NOMO-1 treated with dmso at 0.1 percent for 144 hours (cell line): Measurements from ENCODE around the gene COL20A1.

Source experiments
- DNase-seq: peaks from one replicate; lab custom pipeline; 2025; ENCODE audit not compliant: unreplicated experiment; lab: John Stamatoyannopoulos, UW

The COL20A1 gene

DNA sequence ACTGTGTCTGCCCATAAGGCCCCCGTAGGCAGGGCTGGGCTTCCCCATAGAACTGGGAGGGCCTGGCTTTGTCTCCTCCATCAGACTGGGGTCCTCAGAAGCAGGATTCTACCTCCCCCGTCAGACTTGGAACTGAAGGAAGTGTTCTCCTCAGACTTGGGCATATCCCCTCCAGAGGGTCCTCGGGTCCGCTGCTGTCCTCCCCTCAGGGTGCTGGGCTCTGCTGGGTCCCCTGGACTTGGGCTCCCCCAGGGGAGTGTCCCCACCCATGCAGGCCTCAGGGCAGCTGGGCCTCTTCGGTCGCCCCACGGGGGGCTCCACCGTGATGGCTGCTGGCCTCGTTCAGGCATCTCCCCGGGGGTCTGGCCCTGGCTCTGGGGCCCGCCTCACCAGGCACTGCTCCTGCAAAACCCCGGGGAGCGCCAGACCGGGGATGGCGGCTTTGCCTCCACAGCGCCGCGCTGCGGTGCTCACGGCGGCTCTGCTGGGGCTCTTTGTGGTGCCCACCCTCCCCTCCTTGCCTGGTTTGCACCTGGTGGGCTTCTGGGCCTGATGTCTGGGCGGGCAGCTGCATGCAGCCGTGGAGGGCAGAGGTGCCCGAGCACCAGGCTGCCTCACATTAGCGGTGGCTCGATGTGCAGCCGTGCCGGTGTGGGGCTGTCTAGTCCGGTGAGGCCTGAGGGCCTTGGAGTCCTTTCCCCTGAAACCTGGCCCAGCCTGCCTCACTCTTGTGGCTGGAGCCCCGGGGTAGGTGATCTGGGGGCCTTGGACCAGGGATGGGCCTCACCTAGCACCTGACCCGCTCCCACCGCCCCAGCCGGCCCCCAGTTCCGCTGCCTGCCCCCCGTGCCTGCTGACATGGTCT is 13.9 kb downstream of the COL20A1 start:
- DNase-seq, result no peak

DNA sequence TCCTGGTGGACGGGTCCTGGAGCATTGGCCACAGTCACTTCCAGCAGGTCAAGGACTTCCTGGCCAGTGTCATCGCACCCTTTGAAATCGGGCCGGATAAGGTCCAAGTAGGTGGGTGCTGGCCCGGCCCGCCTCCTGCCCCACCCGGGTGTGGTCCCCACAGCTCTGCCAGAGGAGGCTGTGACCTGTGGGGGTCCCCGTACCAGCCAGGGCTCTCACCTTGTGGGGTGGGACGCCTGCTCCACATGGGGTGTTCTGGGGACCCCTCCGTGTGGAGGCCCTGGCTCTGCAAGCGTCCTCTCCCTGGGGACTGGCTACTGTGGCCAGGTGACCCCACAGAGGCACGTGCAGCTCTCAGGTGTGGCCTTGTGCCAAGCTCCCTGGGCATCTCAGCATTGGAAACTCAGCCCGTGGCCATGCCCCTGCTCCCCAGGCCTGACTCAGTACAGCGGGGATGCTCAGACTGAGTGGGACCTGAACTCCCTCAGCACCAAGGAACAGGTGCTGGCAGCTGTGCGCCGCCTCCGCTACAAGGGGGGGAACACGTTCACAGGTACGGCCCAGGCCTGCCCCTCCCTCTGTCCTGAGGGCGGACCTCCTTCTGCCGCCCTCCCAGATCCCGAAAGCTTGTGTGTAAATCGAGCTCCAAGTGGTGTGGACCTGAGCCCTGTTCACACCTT is 14.7 kb downstream of the COL20A1 start:
- no peak for DNase-seq

DNA sequence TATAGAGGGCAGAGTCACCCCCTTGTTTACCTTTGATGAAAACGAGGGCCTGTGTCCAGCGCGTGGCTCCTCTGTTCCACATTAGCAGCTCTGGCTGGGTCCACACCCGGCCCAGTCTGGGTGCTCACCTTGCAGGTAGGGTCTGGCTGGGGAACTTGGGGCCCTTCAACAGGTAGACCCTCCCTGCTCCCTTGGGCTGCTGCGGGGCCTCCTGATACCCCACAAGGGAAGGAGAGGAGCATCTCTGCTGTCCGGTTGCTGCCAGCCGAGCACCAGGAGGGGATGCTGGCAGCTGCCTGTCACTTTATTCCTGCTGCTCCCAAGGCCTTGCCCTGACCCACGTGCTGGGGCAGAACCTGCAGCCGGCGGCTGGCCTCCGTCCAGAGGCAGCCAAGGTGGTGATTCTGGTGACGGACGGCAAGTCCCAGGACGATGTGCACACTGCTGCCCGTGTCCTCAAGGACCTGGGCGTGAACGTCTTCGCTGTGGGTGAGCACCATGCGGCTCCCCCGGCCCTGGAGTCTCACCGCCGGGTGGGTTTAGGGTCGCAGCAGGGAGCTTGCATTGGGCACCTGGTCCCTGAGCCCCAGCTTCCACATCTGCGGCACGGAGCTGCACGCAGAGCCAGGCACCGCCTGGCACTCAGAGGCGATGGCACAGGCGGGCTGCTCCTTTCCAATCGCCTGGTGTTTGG is 15.4 kb downstream of the COL20A1 start:
- DNase-seq, result no peak

DNA sequence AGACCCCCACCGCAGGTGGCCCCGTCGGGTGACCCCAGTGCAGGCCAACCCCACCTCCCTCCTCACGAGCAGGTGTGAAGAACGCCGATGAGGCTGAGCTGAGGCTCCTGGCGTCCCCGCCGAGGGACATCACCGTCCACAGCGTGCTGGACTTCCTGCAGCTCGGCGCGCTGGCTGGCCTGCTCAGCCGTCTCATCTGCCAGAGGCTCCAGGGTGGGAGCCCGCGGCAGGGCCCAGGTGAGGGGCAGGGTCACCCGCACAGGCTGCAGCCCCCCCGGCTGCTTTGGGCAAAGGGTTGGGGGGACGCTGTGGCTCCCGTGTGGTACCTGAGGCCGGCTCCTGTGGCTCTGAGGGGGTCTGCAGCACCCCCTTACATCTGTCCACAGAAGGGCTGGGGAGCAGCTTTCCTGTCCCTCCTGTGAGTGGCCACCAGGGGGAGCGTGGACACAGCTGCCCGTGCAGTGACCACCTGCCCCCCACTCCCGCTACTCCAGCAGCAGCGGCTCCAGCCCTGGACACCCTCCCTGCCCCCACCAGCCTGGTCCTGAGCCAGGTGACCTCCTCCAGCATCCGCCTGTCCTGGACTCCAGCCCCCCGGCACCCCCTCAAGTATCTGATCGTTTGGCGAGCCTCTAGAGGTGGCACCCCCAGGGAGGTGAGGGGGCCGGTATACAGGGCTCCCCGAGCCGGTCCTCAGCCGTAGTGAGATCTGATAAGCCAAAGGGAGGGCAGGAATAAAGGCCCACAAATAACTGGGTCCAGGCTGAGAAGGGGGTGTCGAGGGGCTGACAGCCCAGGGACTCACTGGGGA is 16.5 kb downstream of the COL20A1 start:
- no peak for DNase-seq

DNA sequence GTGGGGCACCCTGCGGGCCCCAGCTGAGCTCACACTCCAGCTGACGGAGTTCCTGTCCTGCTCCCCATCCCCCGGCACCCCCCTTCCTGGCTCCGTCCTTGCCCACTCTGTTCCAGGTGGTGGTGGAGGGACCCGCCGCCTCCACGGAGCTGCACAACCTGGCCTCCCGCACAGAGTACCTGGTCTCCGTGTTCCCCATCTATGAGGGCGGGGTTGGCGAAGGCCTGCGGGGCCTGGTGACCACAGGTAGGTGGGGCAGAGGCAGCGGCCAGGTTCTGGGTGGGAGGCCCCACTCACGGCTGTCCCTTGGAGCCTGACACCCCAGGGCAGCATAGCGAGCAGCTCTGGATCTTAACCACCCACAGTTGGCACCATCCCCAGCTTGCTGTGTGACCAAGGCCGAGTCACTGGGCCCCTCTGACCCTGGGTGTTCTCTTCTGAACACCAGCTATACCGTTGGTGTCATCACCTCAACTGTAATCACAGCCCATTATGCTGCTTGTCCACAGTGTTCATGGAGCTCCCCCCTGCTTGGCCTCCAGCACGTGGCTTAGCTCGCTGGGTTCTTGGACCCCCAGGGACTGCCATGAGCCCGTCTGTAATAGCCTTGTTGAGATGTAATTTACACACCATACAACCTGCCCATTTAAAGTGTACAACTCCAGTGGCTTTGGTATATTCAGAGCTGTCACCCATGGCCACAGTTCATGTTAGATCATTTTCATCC is 17.4 kb downstream of the COL20A1 start:
- DNase-seq, result no peak

DNA sequence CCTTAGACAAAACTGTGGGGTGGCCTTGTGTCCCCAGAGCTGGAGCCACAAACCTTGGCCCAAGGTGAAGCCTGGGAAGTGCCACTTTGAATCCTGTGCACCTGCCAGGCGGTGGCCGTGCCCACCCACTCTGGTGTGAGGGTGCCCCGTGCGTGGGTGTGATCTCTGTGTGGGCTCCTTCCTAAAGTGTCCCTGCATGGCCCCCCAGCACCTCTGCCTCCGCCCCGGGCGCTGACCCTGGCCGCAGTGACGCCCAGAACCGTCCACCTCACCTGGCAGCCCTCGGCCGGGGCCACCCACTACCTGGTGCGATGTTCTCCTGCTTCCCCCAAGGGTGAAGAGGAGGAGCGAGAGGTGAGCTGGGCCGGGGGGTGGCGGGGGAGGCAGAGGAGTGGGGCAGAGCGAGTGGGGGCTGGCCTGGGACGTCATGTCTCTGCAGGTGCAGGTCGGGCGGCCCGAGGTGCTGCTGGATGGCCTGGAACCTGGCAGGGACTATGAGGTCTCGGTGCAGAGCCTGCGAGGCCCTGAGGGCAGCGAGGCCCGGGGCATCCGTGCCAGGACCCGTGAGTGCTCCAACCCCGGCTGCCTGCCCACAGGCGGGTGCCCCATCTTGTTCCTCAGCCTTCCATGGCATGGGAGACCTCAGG is 18.3 kb downstream of the COL20A1 start:
- no peak for DNase-seq

DNA sequence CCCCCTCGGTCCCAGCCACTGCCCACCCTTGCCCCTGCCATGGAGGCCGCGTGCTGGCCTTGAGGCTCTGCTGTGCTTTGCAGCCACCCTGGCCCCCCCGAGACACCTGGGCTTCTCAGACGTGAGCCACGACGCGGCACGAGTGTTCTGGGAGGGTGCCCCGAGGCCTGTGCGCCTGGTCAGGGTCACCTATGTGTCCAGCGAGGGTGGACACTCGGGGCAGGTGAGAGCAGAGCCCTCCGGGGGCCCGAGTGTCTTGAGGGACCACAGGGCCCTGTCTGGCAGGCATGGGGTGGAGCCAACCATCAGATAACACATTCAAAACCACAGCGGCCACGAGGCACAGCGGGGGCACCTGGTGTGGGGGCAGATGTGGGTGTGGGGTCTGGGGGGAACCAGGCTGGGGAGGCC is 18.9 kb downstream of the COL20A1 start:
- no peak for DNase-seq

DNA sequence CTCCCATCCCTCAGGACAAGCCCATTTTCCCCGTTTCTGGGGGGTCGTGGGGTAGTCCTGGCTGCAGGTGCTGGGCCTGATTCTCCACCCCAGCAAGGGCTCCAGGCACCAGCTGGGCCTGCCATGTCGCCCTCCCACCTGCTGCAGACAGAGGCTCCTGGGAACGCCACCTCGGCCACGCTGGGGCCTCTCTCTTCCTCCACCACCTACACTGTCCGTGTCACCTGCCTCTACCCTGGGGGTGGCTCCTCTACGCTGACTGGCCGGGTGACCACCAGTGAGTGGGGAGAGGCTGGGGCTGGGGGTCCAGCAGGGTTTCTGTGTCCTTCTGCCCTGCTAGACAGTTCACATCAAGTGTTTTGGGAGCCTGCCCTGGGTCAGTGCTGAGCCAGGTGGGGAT is 19.3 kb downstream of the COL20A1 start:
- no peak for DNase-seq

DNA sequence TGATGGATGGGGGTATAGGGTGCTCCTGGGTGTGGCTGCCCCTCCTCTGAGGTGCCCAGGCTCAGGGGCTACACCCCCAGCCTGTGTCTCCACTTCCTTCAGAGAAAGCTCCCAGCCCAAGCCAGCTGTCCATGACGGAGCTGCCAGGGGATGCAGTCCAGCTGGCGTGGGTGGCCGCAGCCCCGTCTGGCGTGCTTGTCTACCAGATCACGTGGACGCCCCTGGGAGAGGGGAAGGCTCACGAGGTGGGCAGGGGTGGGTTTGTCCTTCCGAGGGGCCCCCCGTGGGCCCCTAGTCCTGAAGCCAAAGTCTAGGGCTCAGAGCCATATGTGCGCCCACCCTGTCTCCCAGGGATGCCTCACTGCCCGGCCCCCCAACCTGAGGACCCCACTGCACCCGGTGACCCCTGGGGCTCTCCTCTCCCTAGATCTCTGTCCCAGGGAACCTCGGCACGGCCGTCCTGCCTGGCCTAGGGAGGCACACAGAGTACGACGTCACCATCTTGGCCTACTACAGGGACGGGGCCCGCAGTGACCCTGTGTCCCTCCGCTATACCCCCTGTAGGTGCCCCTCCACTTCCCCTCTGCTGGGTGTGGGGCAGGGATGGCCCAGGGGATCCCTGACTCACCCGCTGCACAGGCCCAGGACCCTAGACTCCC is 19.8 kb downstream of the COL20A1 start:
- no peak for DNase-seq

DNA sequence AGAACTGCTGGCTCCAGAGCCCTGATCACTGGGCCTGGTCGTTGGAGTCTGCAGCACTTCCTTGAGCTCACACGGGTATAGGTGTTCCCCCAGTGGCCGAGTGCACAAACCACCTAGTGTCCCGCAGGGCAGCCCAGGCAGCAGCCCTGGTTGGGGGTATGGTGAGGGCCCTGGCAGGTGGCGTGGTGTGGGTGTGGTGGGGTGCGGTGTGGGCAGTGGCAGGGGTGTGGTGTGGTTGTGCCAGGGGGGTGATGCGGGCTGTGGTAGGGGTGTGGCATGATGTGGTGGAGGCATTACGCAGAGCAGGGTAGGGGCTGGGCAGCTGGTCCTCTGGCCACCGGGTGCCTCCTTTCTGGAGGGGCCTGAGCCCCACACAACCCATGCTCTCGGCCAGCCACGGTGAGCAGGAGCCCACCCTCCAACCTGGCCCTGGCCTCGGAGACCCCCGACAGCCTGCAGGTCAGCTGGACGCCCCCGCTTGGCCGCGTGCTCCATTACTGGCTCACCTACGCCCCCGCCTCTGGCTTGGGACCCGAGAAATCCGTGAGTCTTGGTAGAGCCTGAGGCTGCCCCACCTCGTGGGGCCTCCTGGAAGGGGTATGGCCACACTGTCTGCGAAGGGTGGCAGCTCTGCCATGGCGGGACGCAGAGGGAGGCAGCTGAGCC is 20.5 kb downstream of the COL20A1 start:
- no peak for DNase-seq

DNA sequence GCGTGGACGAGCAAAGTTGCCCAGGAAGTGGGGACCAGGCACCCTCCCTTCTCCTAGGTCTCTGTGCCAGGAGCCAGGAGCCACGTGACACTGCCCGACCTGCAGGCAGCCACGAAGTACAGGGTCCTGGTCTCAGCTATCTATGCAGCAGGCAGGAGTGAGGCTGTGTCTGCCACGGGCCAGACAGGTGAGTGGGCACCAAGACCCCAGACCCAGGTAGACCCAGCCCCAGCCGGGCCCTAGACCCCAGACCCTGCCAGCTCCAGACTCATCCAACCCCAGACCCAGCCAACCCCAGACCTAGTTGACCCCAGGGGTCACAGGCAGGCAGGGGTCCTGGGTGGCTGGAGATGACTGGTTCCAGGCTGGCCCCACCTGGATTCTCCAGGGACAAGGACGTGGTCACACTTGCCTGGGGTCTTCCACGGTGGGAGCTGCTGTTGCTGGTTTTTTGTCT is 21.1 kb downstream of the COL20A1 start:
- DNase-seq, result no peak

DNA sequence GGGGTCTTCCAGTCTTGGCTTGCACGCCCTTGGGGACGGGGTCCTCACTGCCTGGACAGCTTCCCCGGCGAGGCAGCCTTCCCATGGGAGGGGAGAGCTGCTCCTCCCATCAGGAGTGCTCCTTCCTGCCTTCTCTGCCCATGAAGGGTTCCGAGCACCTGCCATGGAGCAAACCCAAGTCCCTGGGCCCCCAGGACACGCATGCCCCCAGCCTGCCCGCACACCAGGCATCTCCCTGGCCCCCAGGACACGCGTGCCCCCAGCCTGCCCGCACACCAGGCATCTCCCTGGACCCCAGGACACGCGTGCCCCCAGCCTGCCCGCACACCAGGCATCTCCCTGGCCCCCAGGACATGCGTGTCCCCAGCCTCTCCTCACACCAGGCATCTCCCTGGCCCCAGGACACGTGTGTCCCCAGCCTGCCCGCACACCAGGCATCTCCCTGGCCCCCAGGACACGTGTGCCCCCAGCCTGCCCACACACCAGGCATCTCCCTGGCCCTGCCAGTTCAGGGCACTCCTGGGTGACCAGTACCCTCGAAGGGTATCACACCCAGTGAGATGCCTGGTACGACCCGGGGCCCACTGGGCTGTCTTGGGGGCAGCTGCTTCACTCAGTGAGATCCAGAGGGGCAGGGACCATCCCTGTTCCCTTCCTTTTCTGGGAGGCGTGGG is 21.7 kb downstream of the COL20A1 start:
- DNase-seq, result no peak

DNA sequence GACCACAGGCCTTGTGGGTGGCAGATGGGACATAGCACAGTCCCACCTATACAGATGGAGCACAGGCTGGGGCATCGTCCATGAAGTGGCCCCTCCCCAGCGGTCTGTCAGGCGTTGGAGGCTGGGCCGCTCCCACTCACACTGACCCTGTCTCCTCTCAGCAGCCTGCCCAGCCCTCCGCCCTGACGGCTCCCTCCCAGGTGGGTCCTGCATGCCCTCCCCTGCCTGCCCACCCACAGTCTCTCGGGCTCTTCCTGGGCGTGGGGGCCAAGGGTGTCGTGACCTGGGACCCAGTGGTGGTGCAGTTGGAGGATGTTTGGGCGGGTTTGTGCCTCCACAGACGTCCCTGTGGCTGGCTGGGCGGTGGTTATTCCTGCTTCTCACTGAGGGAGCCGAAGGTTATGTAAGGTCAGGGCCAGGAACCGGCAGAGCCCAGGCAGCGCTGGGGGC is 22.3 kb downstream of the COL20A1 start:
- DNase-seq, result no peak

DNA sequence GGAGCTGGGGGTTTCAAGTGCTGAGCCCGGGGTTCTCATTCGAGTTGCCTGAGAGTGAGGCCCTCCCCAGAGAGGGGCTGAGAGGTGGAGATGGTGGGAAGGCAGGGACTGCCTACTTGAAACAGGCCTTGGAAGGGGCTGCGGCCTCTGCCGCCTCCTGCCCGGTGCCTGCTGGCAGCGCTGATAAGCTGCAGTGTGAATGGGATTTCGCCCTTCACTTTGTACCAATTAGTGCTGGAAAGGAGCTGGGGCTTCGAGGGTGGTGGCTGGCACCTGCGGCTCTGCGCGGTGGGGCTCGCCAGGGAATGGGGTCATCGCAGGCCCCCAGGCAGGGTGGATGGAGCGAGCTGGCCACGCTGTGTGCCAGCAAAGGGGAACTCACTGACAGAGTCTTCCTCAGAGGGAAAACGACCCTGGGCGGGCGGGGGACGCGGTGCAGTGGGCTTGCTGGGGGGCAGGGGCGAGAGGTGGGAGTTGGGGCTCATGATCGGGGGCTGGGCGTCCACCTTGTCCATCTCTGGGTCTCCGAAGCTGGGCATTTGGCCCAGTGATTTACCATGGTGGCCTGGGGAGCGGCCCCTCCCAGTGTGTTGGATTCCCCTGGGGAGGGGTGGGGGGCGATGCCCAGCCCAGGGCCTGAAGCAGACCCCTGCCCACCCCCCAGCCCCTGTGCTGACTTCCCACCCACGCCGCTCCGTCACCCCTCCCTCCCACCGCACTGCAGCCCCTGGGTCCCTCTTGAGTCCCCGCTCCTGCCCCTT is 22.9 kb downstream of the COL20A1 start:
- DNase-seq, result no peak

DNA sequence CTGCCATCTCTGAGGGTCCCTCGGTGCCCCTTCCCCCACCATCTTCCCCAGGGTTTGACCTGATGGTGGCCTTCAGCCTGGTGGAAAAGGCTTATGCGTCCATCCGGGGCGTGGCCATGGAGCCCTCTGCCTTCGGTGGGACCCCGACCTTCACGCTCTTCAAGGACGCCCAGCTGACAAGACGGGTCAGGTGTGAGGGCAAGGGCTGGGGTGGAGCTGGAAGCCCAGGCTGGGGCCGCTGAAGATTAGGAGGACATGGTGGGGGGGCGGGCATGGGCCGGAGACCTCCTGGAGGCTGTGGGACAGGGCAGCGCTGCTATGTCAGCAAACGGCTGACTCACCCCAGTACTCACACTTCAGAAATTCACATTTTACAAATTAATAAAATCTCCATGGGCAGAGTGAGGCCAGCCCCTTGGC is 23.5 kb downstream of the COL20A1 start:
- no peak for DNase-seq

DNA sequence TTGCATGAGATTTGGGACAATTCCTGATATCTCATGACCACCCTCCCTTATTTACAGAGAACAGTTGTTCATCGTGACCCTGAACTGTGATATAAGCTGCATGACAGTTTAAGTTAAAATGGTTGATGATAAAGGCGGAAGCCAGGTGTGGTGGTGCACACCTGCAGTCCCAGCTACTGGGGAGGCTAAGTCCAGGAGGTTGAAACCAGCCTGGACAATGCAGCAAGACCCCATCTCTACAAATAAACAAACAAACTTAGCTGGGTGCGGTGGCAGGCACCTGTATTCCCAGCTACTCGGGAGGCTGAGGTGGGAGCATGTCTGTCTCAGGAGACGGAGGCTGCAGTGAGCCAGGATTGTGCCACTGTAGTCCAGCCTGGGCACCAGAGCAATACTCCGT is 24.1 kb downstream of the COL20A1 start:
- no peak for DNase-seq

DNA sequence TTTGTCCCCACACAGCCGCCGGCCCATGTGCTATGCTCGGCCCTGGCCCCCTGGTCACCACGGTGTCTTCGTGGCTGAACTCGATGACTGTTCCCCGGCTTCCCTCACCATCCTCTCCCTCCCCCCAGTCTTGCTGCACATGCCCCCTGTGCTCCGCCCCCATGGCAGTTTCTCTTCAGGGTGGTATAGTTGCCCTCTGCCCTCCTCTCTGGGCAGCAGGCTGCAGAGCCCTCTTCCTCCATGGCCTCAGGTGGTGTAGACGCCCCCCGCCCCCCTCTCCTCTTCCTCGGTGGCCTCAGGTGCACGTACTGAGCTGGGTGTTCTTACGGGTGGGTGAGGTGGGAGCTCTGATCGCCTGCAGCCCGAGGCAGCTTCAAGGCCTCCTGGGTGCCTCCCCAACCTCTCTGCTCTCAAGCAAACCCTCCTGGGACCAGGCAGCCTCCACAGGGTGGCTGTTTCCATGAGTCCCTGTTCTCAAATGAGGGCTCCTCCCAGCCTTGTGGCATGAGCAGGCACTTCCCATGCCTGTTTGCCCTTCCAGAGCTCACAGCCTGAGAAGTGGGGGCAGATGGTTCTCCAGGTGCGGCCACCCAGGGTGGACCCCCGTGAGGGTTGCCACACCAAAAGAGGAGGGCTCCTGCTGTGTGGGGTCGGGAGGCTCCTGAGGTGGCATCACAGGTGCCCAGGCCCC is 24.8 kb downstream of the COL20A1 start:
- no peak for DNase-seq
